ENCODE measurements around the gene HAND1. TPM values are rescaled to one million over a fixed set of nuclear protein-coding genes. Genes with fewer than 3 reads are reported as not detected.

HAND1 gene
- total RNA-seq = not detected

DNA sequence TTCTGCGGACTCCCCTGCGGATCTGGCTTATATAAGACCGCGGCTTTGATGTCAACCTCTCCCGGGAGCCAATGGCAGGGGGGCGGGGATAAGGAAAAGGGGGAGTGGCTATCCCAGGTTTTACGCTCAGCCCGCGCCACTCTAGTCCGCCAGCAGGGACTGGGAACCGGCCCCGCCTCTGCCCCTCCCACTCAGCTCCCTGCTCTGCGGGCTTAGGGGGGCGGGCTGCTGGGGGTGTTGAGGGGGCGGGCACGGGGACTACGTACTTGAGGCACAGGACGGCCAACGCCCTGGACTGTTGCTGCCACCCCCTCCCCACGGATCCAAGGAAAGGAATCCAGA is at the start of gene HAND1:
TSS of gene HAND1 (minus strand) at position 4 of the 342 bp plus-strand sequence. CDS start 219 bp downstream, outside the sequence.

DNA sequence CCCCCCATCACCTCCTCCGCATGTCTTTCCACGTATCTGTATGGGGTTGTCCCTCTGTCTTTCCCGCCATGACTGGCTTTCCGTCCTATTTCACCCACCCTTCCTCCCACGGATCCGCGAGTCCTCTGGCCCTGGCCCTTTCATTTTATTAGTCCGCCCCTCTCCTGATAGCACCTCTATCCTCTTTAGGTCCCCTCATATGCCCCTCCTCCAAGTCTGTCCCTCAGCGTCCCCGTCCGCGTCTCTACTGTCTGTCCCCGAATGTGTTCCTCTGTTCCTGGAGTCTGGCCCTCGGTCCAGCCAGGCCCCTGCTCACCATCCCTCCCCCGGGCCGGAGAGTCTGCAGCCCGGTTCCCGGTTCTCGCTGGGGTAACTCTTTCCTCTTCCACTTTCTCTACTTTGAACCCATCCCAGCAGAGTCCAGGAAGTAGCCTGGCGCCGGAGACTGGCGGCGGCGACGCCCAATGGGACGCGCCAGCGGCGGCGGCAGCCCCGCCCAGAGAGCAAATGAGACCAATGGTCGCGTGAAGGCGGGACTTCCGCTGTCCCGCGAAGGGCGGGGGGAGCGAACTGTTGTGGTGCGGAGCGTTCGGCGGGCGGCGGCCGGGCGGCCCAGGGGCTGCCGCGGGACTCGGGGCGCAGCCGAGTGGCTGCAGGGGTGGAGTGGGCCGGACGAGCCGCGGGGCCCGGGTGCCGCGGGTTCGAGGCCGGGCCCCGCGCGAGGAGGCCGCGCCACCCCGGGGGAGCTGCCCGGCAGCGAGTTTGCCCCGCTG is 32.4 kb downstream of the HAND1 start, which contains the start of gene SAP30L:
TSS of gene SAP30L (plus strand) at position 576 of the 773 bp plus-strand sequence. CDS start 608 bp downstream, outside the sequence.

Other genes starting within 250 kb of the HAND1 start
- gene SAP30L, start 32.2 kb downstream of the HAND1 start, total RNA-seq = 10 to 100 TPM; 37.0 to 49.5 TPM